HG03354 (cell line): Measurements from ENCODE around the gene CHTOP.
"Not testable (repeated sequence)": the region's sequence is repeated elsewhere in the genome, so short reads cannot be mapped to it uniquely, and the experiment has no call there.

Experiments used
- ATAC-seq: cut with Tn5 transposase; IDR thresholded peaks from one replicate; pipeline ENCODE4 v1.9.1; 2021; ENCODE audit warnings: mild to moderate bottlenecking; ENCODE audit not compliant: unreplicated experiment, poor library complexity, severe bottlenecking

CHTOP gene

DNA sequence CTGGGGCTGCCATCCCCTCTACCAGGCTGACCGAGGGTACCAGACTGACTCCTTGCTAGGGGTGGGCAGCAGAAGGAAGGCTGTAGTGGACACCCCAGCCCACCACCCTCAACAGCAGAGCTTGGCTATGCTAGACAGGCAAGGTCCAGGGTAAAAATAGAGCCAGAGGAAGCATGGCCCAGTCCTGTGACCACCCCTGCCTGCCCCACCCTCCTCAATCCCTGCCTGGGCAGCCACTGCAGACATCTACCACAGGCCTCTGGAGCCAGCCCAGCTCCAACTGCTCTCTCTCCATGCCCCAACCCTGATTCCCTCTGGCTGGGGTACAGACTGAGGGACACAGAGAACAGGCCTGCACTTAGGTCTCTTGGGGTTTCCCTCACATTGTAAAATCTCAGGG, 3.9 kb upstream of the CHTOP start:
- no peak for ATAC-seq

DNA sequence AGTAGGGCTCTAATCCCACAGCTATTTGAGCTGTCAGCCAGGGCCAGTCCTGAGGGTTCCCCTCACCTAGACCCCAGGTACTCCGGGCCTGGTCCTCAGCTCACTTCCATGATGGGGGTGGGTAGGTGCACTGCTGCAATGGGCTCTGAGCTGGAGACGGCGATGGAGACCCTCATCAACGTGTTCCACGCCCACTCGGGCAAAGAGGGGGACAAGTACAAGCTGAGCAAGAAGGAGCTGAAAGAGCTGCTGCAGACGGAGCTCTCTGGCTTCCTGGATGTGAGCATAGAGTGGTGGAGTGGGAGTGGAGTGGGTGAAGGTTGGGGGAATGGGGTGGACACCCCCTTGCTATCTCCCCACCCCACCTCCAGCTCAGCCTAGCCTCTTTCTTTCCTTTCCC, 3.5 kb upstream of the CHTOP start:
- no peak for ATAC-seq

DNA sequence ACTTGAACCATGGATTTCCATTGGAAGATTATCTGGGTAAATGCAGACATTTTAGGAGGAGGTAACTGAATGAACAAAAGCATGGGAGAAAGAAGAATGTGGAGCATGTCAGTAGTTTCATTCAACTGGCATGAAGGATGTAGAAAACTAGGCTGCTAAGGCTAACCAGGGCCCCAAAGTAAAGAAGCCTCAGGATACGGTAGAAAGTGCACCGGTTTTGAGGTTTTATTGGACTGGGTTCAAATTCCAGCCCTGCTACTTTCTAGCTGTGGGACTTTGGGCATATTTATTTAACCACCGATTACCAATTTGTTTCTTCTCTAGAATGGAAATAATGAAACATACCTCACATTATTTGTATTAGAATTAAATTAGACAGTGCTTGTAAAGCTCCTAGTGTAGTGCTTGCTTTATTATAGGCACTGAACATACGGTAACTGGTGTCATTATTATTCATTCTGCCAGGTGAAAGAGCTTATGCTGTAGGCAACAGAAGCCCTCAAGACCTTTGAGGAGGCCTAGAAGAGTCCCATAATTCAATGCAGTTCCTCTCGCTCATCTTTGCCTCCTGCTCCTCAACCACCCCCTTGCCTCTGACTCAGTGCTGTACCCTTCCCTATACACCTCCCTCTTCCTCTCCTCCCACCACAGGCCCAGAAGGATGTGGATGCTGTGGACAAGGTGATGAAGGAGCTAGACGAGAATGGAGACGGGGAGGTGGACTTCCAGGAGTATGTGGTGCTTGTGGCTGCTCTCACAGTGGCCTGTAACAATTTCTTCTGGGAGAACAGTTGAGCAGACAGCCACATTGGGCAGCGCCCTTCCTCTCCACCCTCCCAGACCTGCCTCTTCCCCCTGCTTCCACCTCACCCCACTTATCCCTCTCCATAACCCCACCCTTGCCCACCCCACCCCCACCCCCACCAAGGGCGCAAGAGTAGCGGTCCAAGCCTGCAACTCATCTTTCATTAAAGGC, 2.5 kb upstream of the CHTOP start:
- no peak for ATAC-seq

DNA sequence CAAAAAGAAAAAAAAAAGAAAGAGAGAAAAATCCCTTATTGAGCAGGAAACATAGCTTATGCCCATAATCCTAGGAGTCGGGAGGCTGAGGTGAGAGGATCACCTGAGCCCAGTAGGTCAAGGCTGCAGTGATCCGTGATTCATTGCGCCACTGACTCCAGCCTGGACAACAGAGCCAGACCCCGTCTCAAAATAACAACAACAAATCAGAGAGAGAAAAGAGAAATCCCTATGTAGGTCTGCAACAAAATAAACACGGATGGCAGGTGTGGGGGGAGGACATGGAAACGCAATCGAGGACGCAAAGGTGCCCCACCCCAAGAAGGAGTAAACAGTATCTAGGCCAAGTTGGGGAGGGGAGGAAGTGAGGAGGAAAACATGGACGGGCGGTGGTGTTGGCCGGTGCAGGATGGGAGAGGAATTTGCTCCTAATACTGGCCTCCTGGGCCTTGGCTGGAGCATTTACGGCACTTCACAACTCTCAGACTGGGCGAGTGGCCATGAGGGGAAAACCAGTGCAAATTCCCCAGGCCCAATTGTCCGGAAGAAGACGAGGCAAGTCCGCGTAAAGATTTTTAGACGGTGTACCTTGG, 609 bp upstream of the CHTOP start:
- ATAC-seq, result peak; percentile 1

DNA sequence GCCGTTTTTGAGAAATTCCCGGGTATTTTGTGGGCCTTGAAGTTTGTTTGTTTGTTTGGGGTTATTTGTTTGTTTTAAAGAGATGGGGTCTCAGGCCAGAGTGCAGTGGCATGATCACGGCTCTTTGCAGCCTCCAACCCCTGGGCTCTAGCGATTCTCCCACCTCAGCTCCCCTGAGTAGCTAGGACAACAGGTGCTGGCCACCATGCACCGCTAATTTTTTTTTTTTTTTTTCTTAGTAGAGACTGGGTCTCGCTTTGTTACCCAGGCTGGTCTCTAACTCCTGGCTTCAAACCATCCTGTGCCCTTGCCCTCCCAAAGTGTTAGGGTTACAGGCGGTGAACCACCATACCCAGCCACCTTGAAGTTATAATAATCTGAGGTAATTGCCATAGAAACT, 2.0 kb downstream of the CHTOP start:
- ATAC-seq, result no peak

DNA sequence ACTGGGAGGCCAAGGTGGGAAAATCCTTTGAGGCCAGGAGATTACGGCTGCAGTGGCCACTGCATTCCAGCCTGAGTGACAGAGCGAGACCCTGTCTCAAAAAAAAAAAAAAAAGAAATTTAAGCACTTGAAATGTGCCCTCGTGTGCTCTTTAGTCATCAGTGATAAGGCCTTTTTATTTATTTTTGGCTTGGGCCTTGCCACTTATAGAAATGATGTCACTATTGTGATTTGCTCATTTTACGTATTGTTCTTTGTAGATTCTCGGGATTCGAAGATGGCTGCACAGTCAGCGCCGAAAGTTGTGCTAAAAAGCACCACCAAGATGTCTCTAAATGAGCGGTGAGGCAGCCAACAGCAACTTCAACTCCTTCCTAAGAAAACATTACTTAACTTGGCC, 2.4 kb downstream of the CHTOP start:
- no peak for ATAC-seq

DNA sequence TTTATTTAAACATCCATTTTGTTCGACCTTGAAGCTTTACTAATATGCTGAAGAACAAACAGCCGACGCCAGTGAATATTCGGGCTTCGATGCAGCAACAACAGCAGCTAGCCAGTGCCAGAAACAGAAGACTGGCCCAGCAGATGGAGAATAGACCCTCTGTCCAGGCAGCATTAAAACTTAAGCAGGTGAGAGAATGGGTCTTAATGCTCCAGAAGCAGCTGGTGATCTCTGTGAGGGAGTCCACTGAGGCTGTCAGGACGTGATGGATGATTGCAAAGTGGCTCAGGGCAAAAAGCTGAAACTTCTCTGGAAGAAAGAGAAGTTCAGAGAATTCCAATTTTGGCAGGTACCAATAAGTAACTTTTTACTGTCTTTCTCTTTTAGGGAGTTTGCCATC, 4.4 kb downstream of the CHTOP start:
- ATAC-seq, result no peak

DNA sequence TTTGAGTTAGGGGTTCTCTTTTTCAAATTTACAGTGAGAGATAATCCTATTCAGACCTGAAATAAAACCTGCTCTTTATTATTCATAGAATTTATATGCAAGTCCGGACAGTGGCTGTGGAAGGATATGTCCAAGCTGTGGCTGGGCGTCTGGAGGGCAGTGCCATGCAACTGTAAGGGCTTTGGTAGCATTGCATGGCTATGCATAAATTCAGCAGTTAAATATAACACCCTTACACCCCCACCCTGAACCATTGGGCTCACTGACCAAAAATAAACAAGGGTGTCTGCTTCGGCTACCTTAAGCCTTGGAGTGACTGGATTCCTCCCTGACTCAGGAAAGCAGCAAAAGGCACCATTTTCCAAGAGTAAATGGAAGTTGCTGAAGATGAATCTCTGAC, 5.4 kb downstream of the CHTOP start:
- ATAC-seq, result no peak

DNA sequence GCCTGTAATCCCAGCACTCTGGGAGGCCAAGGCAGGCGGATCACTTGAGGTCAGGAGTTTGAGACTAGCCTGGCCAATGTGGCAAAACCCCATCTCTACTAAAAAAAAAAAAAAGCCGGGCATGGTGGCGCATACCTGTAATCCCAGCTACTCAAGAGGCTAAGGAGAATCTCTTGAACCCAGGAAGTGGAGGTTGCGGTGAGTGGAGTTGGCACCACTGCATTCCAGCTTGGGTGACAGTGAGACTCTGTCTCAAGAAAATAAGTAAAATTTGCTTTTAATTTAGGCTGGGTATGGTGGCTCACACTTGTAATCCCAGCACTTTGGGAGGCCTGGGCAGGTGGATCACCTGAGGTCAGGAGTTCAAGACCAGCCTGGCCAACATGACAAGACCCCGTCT, 6.3 kb downstream of the CHTOP start:
- not testable (repeated sequence) for ATAC-seq

DNA sequence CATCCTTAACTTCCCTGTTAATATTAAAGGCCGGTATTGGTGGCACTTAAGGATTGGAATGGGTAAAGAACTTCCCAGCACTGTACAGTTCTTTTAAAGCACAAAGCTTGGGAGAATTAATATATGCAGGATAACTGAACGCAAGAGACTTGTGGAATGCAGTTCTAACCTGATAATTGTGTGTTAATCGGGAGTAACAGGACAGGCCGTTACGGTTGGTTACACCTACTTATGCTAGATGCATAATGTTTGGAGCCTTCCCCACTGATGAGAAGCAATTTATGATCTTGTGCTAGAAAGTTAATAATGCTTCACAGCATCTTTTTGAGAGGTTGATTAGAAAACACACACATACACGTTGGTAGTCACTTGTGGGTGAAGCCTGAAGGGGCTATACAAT, 7.0 kb downstream of the CHTOP start:
- ATAC-seq, result no peak

DNA sequence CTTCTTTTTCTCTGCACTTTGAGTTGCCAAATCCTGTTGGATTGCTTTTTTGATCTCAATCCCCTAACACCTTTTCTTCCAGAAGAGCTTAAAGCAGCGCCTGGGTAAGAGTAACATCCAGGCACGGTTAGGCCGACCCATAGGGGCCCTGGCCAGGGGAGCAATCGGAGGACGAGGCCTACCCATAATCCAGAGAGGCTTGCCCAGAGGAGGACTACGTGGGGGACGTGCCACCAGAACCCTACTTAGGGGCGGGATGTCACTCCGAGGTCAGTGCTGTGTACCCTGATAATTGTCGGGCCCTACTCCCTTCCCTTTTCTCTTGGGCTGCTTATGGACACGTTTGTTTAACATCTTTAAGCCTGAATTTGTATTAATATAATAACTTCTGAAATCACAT, 8.3 kb downstream of the CHTOP start:
- ATAC-seq, result no peak

DNA sequence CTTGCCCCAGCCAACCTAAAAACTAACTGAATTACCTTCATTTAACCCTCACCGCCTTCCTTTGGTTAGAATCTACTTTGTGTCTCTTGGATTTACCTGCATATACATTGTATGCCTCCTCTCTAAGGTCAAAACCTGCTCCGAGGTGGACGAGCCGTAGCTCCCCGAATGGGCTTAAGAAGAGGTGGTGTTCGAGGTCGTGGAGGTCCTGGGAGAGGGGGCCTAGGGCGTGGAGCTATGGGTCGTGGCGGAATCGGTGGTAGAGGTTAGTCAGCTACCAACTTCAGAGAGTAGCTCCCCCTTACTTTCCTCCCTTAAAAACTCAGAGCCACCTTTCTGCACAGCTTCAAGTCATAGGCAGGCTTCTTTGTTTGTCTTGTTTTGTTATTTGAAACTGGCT, 9.2 kb downstream of the CHTOP start:
- ATAC-seq, result no peak

DNA sequence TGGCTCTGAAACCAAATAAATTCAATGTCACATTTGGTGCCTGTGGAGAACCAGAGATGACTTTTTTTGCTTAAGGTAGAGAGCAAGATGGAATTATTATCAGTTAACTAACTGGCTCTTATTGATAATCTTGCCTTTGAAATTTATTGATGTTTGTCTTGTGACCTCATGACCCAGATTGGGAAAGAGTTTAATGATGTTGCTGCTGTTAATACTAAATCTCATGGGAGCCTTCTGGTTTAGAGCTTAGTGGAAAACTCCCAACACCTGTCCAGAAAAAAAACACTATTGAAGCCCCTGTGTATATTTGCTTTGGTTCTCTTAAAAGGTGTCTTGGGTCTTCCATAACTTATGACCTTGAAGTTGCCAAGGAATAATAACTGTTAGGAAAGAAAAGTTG, 9.9 kb downstream of the CHTOP start:
- no peak for ATAC-seq

DNA sequence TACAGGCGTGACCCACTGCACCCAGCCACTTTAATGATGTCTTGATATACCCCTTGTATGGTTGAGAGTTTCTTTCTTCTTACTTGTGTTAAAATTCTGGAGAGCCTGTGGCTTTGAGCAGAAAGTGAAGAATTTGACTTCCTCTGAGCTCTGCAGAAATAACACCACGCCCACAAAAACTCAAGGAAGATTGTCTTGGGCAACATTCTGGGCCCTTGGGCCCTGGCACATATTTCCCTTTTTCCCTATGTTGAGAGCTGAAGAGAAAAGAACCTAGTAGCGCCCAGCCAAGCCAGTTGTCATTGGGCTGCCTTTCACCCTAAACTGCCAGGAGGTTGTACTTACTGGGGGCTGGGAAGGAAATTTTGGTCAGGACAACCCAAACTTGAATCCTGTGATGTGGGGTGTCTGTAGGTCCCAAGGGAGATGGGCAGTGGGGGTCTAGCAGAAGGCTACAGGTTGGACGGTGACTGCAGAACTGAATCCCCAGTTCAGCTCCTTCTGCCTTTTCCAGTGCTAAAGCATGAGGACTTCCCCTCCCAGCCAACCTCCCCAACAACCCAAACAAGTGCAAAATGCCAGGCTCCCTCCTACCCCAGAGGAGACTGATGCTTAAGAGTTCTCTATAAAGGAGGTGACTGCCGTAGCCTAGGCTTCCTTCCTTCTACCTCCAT, 12.9 kb downstream of the CHTOP start:
- no peak for ATAC-seq

DNA sequence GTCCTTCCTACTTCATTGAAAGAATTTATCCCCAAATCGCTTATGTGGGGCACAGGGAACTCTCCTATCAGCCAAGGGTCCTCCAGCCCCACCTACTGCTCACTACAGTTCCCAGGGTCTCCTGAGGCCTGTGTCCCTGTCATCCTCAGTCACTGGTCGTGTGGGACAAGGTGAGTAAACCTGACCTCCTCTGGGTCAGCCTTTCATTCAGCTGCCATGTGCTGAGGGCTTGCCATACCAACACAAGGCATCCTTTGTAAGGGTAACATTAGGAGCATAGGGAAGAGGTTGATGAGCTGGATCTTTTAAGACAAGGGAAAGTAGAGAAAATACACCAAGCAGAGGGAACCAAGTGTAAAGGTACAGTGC, 13.5 kb downstream of the CHTOP start:
- ATAC-seq, result no peak

DNA sequence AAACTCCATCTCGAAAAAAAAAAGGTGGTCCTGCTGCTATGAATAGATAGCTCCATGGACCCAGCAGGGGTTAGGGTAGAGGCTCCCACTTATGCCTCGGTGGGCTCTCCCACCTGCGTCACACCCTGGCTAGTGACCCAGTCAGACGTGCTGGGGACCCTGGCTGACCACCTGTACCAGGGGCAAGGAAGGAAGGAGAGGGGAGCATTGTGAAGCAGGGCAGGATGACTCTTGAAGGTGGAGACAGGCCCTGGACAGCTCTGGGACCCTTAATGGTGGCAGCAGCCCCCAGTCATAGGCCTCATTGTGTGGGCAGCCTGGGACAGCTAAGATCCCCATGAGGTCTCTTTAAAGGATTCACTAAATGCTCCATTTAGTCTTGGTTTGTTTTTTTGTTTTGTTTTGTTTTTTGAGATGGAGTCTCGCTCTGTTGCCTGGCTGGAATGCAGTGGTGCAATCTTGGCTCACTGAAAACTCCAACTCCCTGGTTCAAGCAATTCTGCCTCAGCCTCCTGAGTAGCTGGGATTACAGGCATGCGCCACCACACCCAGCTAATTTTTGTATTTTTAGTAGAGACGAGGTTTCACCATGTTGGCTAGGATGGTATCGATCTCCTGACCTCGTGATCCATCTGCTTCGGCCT, 14.3 kb downstream of the CHTOP start:
- ATAC-seq, result no peak

DNA sequence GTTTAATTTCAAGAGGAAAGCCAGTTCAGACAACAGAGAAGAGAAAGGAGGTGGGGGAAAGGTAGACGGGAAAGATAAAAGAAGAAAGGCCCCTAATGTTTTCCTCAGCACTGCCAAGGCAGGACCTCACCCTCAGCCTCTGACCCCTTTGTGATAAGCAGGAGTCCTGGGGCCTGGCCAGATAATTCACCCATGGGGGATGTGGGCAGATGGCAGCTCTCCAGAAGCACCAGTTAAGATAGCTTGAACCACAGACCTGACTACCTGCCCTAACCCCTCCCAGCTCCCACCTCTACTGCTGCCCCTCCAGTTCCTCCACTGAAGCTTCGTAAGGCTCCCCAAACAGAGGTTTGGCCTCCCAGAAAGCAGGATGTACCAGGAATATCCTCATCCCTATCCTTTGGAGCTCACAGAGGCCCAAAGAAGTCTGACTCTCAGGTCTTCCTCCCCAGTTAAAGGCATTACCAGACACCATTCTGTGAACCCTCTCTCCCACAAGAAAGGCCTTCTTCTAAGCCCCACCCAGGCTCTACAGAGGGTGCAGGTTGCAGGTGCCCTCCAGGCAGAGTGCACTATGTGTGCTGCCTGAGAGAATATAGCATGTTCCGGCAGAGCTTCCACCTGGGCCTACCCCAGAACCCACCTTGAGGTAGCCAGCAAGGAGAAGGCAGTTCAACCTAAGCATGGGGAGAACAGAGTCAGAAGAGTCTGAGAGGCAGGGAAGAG, 15.4 kb downstream of the CHTOP start:
- no peak for ATAC-seq

DNA sequence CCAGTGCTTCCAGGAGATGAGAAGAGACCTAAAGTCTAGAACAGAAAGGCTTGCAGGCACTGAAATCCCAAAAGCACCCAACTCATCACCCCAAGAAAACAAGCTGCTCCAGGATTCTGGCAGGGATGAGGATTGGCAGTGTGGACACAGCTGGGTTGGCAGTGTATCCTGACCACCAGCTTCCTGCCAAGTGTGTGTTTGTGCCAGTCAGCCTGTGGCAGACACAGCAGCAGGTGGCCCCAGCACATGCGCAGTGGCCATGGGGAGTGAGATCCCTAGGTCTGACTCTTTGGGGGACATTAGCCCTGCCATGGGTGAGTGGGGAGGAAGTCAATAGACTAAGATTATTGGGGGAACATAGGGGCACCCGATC, 16.0 kb downstream of the CHTOP start:
- no peak for ATAC-seq

DNA sequence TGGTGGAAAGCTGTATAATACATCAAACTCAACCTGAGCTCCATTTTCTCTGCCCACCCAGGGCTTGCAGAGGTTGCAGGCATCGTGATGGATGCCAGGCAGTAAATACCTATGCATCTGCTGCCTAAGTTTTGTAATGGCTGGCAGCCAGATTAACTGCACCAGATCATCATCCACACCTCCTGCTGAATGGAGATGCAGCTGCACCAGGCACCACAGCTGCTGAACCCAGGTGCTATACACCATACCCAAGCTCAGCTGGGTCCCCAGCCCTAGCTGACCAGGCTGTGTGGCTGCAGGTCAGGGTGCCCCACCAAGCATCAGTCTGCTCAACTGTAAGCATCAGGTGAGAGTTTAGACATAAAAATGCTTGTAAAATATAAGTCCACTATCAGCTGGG, 17.9 kb downstream of the CHTOP start:
- ATAC-seq, result no peak
